T-helper 2 cell treated with Interferon-gamma antibody and Interleukin-4, amounts not matched to agents 100 ng/mL and 5 ng/mL, for 36 hours (primary cell): ENCODE measurements around the gene MLH3. TPM values are rescaled to one million over a fixed set of nuclear protein-coding genes. Genes with fewer than 3 reads are reported as not detected.

Experiments
- intact Hi-C: fragments of 100-400 bp; cut with micrococcal nuclease; formaldehyde crosslinking; loops from one replicate; pipeline ENCODE4 v1.15.1; 2023
- total RNA-seq: library from RNA; stranded (reverse); gene quantifications from 2 replicates; pipeline ENCODE4 v1.2.3, GENCODE V29; 2022

The MLH3 gene
- total RNA-seq, 1 donor from 2014 or later, result 23.7 TPM

DNA sequence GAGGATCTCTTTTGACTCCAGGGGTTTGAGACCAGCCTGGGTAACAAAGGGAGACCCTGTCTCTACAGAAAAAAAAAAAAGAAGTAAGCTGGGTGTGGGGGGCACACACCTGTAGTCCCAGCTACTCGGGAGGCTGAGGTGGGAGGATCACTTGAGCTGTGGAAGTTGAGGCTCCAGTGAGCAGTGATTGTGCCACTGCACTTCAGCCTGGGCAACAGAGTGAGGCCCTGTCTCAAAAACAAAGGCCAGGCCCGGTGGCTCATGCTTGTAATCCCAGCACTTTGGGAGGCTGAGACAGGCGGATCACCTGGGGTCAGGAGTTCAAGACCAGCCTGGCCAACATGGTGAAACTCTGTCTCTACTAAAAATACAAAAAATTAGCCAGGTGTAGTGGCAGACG lies 16.5 kb upstream of the MLH3 start:
- intact Hi-C loops, result loop anchor here (5.0 kb wide), 1 partner anchor 65 kb away; the partner anchor contains the start of gene EIF2B2

DNA sequence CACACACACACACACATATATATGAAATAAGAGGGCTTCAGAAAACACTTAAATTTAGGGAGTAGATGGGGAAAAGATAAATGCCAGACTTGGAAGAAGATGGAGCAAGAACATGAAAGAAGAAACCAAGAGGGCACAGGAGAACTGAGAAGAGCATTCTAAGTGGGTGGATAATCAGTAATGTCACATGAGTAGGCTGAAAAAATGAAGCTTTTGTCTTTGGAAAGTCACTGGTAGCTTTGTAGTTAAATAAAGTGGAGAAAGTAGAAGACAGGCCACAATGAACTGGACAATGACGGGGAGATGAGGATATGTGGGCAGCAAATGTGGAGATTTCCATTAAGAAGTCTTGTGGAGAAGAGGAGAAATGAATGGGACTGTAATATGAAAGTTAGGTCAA lies 15.9 kb upstream of the MLH3 start:
- intact Hi-C loops, result loop anchor here (5.0 kb wide), 1 partner anchor 65 kb away; the partner anchor contains the start of gene EIF2B2

DNA sequence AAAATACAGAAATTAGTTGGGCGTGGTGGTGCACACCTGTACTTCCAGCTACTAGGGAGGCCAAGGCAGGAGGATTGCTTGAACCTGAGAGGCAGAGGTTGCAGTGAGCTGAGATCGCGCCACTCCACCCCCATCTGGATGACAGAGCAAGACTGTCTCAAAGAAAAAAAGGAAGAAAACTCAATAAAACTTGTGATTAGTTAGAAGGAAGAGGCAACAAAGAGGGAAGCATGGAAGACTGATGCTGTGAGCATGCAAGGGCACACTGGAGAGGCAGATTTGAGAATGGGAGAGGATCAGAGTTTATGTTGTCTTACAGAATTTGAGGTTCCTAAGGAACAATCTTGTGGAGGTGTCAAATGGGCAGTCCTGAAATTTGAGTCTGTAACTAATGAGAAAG lies 15.4 kb upstream of the MLH3 start:
- intact Hi-C loops, result loop anchor here (5.0 kb wide), 1 partner anchor 64 kb away; the partner anchor contains the start of gene EIF2B2

DNA sequence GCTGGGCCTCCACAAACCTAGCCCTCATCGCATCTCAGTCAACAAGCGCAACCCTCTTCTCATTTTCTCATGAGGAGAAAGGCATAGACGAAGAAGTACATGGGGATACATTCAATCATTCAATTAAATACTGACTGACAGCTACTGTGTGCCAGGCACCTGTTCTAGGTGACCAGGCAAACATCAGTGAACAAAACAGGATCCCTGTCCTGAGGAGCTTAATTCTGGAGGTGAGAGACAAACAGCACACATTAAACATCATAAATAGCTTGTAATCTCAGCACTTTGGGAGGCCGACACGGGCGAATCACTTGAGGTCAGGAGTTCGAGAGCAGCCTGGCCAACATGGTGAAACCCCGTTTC lies 12.9 kb upstream of the MLH3 start:
- intact Hi-C loops, result loop anchor here (1.0 kb wide), 1 partner anchor 13 kb away; the partner anchor contains the start of gene MLH3

DNA sequence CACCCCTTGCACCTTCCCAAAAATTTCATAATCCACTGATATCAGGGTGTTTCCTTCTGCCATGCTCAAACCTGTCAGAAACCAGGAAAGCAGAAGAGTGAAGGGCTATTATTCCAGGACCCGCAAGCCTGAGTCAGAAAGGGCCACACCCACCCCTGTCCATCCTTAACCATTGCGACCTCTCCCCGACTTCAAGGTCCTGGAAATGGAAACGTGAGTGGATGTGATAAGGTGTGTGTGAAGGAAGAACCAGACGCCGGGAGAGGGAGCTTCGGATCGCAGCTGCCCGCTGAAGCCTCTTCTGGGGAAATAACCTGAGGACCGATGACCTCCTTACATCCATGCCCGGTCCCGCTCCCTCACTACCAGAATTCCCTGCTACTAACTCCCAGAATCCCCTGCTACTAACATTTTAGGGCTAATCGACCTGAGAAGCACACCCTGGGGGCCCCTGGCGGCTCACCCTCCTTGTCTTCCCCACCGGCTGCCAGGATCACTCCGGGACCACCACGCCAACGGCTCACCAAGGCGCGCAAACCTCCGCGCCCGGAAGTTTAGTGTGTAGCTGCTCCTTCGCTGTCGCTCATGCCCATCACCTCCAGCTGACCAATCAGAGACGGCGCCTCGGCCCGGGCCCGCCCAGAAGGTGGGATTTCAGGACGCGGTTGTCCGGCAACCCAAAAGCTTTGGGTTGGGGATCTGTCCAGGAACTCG lies 12.4 kb upstream of the MLH3 start, which contains the start of gene ACYP1:
Gene ACYP1 (minus strand): TSS at position 534 of the 714 bp plus-strand sequence. CDS start 471 bp downstream, at position 63.
- intact Hi-C loops, result loop anchor here (1.0 kb wide), 1 partner anchor 12 kb away; the partner anchor contains the start of gene MLH3

DNA sequence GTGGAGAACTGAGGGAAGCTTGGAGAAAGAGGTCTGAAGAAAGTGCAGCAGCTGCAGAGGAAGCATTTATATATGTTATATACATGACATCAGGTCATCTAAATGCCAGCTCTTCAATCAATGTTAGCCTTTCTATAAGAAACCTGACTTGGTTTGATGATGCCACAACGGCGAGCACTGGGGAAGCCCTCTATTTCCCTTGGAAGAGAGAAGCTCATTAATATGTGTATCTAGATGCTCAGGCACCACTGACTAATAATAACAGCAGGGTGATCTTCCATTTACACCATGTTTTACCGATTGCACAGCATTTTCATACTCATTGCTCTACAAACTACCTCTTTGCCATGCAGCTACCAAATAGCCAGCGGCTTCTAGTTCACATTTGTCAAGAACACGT lies 11.7 kb upstream of the MLH3 start:
- intact Hi-C loops, result no loop called here

DNA sequence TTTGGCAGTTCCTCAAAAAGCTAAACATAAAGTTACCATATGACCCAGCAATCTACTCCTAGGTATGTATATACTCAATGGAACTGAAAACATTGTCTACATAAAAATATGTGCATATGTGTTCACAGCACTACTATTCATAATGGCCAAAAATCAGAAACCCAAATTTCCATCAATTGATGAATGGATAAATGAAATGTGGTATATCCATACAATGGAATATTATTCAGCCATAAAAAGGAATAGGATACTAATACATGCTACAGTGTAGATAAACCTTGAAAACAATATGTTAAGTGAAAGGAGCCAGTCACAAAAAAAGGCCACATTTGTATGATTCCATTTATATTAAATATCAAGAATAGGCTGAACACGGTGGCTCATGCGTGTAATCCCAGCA lies 9.2 kb upstream of the MLH3 start:
- intact Hi-C loops, result no loop called here

DNA sequence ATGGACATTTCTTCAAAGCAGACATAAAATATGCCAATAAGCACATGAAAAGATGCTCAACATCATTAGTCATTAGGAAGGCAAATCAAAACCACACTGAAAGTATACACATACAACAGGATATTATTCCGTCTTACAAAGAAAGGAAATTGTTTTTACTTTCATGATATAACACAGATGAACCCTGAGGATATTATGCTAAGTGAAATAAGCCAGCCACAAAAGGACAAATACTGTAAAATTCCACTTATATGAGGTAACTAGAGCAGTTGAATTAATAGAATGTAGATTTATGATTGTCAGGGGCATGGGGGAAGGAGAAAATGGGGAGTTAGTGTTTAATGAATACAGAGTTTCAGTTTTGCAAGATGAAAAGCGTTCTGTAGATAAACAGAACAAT lies 8.4 kb upstream of the MLH3 start:
- intact Hi-C loops, result no loop called here

DNA sequence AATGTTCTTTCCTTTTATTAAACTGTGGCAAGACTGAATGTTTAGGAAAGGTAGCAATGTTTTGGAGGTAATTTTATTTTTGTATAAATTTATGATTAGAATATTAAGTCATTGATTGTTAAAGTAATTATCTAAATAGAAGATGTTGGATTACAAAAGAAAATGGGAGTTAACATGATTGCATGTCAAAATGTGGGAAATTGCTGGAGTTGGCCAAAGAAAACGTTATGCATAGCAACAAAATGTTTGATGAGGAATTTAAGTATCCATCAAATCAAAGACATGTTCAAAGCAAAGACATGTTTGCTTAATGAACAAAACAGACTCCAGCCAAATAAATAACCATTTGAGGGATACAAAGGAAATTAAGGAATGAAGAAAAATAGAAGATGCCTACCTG lies 3.2 kb upstream of the MLH3 start:
- intact Hi-C loops, result no loop called here

DNA sequence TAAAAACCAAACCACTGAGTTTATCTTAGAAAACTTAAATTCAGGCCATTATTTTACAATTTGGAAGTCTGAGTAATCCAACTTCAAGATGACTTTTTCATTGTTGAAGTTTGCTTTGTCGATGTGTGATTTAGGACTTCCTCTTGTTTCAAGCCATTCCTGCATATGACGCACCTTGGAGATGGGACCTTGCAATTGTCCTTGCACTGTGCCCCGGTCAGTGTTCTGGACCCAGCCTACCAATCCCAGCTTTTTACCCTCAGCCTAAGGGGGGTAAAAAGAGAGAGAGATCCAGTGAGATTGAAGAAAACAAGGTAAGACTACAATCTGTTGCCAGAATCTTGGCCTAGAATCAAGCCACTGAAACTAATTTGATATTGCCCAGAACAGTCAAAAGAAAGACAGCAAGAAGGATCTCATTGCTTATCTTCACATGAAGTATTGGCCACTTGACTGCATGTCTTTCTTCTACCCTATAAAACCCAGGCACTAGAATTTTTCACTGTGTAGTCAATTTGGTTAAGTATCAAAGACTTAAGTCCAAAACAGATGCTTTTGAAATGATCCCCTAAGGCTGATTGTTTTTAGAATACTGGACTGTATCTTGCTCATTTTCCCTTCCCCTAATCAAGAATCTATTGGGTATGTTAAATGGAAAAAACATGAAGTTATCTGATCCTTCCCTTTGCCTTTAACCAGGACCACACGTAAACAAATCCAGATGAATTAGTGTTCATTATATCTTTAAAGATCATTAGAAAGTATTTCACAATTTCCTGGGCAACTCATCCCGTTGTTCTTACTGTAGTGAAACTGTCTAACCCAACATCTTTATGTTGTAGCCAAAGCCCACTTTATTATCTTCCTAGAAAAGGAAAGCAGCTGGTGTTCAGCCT lies 2.4 kb upstream of the MLH3 start:
- intact Hi-C loops, result no loop called here

DNA sequence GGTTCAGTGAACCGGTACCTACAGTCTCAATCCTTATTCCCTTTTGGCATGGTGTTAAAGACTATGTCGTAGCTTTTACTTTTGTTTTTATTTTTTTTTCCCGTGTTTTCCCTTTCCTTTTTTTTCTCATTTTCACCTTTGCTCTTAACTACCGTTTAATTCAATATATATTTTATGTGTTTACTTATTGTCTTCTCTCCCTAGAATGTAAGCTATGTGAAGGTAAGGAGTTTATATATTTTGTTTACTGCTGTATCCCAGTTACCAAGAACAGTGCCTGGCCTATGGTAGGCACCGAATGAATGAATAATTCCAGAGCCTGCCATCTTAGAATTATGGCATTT lies 261 bp upstream of the MLH3 start:
- intact Hi-C loops, result loop anchor here (1.0 kb wide), 2 partner anchors 13 to 49 kb away; partner anchors contain the start of genes ACYP1 and EIF2B2

DNA sequence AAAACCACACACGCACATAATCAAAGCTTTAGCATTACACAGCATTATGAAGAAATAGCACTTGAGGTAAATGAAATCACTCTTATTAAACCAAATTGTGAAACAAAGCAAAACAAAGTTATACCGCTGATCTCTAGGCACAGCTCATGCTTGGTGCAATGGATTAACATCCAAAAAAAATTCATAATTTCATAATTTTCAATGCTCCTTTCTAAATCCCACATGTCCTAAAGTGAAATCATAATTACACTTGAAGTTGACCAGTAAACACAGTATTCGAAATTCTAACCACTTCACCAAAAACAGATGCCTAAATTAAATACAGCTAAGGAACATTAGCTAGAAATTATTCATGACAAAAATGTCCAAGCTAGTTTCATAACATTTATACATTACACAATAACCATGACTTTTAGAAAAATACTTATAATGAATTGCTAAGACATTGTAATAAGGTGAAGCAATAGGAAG lies 1.5 kb downstream of the MLH3 start:
- intact Hi-C loops, result no loop called here

DNA sequence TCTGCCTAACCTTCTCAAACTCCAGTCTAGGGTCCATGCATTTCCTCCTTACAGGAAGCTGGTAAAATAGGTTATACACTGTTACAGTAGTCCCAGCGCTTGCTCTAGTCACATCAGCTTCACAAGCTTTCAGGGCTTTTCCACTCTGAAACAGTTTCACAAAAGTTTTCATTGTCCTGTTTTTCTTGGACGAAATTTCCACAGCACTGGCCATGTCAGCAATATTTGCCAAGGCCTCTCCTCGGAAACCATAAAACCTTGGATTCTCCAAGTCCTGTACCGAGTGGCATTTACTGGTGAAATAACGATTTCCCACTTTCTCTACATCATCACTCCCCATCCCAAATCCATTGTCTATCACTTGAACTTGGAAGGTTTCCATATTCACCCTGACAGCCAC lies 2.1 kb downstream of the MLH3 start:
- intact Hi-C loops, result no loop called here

DNA sequence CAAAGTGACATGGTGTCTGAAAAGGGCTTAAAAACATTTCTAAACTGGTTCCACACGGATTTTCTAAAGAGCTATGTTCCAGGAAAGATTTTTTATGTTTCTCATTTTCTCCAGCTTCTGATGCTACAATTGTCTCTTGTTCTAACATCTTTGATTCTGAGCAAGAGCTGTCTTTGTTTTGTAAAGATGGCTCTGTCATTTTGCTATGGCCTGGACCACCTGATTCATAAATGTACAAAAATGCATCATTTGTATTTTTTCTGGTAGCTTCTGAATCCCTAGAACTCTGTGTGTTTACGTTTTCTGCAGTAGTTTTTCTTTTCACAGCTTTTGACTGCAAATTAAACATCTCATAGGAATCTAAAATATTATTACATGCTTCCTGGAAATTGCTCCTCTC lies 3.2 kb downstream of the MLH3 start:
- intact Hi-C loops, result no loop called here

DNA sequence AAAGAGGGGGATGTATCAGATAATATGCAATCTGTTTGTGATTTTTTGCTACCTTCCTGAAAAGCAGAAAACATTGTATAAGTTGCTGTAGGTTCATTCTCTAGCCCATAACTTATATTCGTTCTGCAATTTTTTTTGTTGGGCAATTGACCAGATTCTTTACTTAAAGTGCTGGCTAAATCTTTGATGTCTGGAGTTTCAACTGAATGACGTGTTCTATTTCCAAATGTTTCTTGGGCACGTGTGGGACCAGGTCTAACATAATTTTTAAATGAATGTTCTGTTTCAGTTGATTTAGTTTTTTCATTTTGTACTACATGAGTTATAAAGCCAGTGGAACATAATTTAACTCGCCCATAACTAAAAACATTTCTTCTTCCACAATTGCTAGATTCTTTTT lies 3.8 kb downstream of the MLH3 start:
- intact Hi-C loops, result no loop called here

DNA sequence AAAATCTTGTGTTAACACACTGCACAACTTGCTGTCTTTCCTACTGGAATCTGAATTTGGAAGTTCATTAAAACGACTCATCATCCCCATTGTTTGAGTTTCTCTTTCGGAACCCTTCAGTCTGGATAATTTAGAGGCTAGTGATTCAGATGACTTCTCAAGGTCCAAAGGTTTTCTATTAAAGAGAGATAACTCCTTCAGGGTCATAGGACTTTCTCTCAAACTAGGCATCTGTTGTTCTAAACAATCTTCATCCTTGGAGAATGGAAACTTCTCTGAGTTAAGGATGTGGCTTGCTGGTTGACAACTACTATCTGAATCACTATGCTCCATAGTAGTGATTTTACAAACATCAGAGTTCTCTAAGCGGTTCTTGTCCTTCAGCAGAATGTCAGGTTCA lies 4.4 kb downstream of the MLH3 start:
- intact Hi-C loops, result no loop called here

DNA sequence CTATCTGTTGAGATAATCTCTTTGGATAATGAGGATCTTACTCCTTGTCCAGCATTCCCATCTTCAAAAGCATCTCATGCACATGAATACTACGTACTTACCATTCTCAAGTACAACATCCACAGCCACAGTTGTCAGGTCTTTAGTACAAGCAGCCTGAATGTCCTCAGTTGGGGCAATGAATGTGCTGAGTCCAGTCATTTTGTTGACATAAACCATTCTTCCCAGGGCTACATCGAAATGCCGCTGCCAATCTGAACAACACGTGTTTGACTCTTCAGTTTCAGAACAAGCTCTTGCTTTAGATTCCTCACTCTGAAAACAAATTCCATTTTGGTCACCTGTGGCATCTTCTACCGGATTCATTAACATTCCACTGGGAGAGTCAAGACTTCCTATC lies 5.0 kb downstream of the MLH3 start:
- intact Hi-C loops, result no loop called here

DNA sequence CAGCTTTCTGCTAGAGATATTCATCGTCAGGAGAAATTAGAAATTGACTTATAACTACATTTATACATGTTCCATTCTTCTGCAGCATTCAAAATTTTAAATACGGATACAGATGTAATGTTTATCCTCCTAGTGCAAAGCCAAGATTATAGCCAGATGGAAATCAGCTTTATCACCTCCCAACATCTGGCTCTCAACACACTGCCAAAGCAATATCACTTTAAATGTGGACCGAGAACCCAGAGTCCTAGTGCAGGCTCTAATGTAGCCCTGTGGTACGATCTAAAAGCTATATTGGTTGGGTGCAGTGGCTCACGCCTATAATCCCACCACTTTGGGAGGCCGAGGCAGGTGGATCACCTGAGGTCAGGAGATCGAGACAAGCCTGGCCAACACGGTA lies 6.5 kb downstream of the MLH3 start:
- intact Hi-C loops, result no loop called here

DNA sequence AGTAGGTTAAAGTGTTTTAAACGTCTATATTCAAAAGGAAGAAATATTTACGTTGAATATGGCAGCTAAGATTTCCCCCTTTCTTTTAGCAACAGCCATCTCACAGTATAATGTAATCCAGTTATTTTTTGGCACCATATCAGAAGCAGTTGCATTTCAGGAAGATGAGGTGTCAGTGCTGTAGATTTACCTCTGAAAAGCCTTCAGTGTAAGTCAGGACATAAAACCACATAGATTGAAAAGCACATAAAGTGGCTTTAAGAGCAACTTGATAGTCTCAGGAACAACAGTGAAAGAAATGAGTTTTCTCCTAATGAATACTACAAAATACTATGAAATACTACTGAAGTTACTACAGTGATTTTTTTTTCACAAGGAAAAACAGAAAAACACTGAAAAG lies 6.9 kb downstream of the MLH3 start:
- intact Hi-C loops, result no loop called here

DNA sequence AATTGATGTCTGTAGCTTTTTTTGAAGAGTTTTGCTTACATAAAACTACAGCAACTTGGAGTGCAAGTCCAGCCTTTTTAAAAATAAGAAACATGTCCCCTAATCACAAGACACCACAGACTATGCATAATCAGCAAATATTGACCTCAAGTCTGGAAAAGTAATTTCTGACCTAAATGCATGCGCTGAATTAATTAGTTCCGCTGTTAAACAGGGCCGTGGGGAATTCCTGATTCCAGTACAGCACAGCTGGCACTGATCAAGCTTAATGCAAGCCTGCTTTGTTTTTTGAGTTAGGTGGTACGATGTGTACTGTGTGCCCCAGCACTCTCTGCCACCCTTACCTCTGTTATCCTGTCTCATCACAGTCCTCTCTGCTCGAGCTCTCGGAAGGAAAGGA lies 9.2 kb downstream of the MLH3 start:
- intact Hi-C loops, result no loop called here

DNA sequence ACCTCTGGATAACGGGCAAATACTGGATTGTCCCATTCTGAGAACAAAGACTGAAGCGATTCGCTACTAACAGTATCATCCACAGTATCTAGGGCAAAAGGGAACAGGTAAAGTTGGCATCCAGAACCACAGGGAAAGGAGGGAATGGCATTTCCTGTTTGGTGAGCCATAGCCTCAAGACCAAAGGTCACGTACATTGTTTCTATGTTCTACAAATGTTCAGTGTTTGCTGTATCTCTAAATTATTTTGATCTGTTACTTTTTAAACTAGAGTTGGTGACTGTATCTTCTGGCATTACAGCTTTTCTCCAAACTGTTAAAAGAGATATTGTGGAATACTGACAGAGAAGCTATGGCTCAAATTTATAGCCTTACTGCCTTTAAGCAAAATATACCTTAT lies 9.7 kb downstream of the MLH3 start:
- intact Hi-C loops, result no loop called here

DNA sequence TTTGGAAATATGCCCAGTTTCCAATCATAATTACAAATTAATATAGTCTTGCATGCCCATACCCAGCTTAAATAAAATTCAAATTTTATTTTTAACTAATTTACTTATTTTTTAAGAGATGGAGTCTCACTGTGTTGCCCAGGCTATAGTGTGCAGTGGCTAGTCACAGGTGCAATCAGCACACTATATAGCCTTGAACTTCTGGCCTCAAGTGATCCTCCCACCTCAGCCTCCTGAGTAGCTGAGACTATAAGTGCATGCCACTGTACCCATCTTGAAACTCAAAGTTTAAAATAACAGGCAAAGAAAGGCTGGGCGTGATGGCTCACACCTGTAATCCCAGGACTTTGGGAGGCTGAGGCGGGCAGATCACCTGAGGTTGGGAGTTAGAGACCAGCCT lies 10.3 kb downstream of the MLH3 start:
- intact Hi-C loops, result no loop called here
